D721Med (cell line): Measurements from ENCODE around the gene HIVEP2.

Experiments used
- DNase-seq: peaks from one replicate; pipeline ENCODE4 v3.0.0; 2011; ENCODE audit warnings: low spot score; ENCODE audit not compliant: insufficient read length
- FAIRE-seq: peaks from 2 replicates; lab custom pipeline; 2011; peaks lifted over from hg19 to GRCh38; lab: Jason Lieb, UNC
- TF ChIP-seq, protein P1 (sequence below): IDR thresholded peaks from 2 replicates; pipeline ENCODE4 v1.5.1; 2012; ENCODE audit warnings: mild to moderate bottlenecking, control low read depth; ENCODE audit not compliant: insufficient read depth; ENCODE audit errors: missing control alignments

Gene HIVEP2

DNA sequence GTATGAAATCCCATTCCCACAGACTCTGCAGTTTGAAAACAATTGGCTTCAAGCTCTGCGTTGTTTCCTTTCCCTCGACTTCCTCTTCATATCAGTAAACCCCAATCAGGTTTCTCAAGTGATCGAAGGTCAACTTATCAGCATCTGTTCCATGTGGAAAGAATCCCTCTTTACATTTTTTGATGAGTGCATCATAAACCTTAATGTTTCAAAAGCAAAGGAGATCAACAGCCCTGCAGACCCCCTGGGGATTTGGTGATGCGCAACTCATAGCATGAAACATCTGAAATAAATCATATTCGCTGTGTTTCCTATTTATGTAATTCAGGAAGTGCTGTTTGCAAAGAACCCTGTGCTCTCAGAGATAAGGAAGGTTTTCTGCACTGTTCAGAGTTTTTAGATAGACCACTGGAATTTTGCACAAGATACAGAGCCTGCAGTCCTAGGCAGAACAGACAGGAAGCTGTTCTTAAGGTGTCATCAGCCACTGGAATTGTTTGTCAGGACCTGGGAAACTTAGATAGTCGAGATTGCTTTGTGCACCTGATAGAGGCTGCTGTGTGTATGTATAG lies 216.0 kb downstream of the HIVEP2 start:
- TF ChIP-seq, protein P1, sequence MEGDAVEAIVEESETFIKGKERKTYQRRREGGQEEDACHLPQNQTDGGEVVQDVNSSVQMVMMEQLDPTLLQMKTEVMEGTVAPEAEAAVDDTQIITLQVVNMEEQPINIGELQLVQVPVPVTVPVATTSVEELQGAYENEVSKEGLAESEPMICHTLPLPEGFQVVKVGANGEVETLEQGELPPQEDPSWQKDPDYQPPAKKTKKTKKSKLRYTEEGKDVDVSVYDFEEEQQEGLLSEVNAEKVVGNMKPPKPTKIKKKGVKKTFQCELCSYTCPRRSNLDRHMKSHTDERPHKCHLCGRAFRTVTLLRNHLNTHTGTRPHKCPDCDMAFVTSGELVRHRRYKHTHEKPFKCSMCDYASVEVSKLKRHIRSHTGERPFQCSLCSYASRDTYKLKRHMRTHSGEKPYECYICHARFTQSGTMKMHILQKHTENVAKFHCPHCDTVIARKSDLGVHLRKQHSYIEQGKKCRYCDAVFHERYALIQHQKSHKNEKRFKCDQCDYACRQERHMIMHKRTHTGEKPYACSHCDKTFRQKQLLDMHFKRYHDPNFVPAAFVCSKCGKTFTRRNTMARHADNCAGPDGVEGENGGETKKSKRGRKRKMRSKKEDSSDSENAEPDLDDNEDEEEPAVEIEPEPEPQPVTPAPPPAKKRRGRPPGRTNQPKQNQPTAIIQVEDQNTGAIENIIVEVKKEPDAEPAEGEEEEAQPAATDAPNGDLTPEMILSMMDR: no peak
- no peak for FAIRE-seq
- DNase-seq: no peak

DNA sequence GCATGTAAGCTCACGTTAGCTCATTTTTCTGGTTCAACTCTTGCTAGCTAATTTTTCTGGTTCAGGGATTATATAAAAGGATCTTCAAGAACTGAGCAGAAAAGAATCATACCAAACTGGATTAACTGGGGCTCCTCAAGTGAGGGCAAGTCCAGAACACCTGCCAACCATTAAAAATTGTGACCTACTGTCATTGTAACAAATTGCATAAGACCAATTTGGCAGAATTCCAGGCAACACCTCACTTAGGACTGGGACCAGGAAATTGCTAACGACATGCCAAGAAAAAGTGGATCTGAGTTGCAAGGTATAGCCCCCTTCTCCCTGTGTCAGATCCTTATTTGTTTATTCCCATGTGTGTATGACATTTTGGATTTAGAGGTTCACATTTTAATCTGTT lies 216.6 kb downstream of the HIVEP2 start:
- TF ChIP-seq, protein P1: no peak
- FAIRE-seq: no peak
- DNase-seq: no peak

GRCh38 chr6:142726616-142727015 lies 218.4 kb downstream of the HIVEP2 start:
- DNase-seq (no peak), FAIRE-seq (no peak)
- TF ChIP-seq, protein P1: no peak

- FAIRE-seq (no peak), DNase-seq (no peak)
- TF ChIP-seq, protein P1: no peak
Measured at GRCh38 chr6:142725024-142725770, 219.8 kb downstream of the HIVEP2 start.

DNA sequence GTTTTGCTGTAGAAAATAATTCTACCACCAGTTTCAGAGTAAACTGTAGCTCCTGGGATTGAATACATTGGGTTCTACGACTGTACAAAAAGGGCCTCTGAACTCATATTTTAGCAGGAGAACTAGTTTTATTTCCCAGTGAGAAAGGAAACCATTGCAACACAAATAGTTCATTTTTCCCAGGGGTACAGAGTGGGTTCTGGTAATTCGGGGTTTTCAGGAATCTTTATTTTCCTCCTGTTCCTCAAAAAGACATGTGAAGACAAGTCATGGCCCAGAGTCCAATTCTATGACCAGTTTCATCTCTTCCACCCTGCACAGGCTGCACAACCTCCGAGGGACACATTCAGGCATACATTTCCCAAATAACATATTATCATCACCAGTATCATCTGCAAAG lies 222.1 kb downstream of the HIVEP2 start:
- FAIRE-seq (no peak), DNase-seq (no peak)
- TF ChIP-seq, protein P1: no peak

DNA sequence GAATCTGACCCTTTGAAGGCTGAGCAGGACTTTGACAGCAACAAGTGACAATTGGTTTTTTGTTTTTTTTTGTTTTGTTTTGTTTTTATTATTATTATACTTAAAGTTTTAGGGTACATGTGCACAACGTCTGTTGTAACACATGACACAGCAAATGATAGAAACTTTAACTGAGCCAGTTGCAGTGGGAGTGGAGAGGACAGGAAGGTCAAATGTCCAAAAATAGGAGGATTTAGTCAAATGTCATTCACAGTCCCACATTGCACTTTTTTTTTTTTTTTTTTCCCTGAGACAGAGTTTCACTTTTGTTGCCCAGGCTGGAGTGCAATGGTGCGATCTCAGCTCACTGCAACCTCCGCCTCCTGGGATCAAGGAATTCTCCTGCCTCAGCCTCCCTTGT lies 223.0 kb downstream of the HIVEP2 start:
- DNase-seq (no peak), FAIRE-seq (no peak)
- TF ChIP-seq, protein P1: no peak
